Activated B cell treated with CpG ODN at 0.5 μM for 24 hours (primary cell): ENCODE data around the gene CADM2. TPM values are rescaled to one million over a fixed set of nuclear protein-coding genes. Genes with fewer than 3 reads are reported as not detected.

Experiments used
- ATAC-seq: fragments of 200-7000 bp; cut with Tn5 transposase; one replicate; pipeline ENCODE4 v1.10.0; 2021; ENCODE audit warnings: low read depth, mild to moderate bottlenecking, moderate library complexity
- CTCF ChIA-PET: fragments of 350-600 bp; sonication (Branson Sonifier 250); formaldehyde crosslinking; loops from one replicate; lab custom pipeline; 2021; ENCODE audit warnings: antibody characterized with exemption; lab: Charles Lee
- POLR2A ChIA-PET: fragments of 350-600 bp; sonication (Branson Sonifier 250); formaldehyde crosslinking; loops from one replicate; lab custom pipeline; 2021; ENCODE audit warnings: antibody characterized with exemption; lab: Charles Lee
- DNase-seq: peaks from one replicate; pipeline ENCODE4 v3.0.0; 2022
- H3K27ac Mint-ChIP-seq: one replicate; pipeline ENCODE4 v1.8.0; 2020; ENCODE audit warnings: mixed read lengths
- H3K27me3 Mint-ChIP-seq: one replicate; pipeline ENCODE4 v1.8.0; 2021; ENCODE audit warnings: mixed read lengths
- H3K36me3 Mint-ChIP-seq: one replicate; pipeline ENCODE4 v1.8.0; 2021; ENCODE audit warnings: low read depth, mixed read lengths
- H3K4me1 Mint-ChIP-seq: one replicate; pipeline ENCODE4 v1.8.0; 2021; ENCODE audit warnings: mixed read lengths
- H3K4me3 Mint-ChIP-seq: one replicate; pipeline ENCODE4 v1.8.0; 2020; ENCODE audit warnings: mild to moderate bottlenecking, mixed read lengths
- H3K9me3 Mint-ChIP-seq: one replicate; pipeline ENCODE4 v1.8.0; 2020; ENCODE audit warnings: mixed read lengths
- intact Hi-C: fragments of 100-400 bp; cut with micrococcal nuclease; formaldehyde crosslinking; loops from one replicate; pipeline ENCODE4 v1.15.1; 2024
- total RNA-seq: library from RNA; stranded (reverse); gene quantifications from 2 replicates; pipeline ENCODE4 v1.2.3, GENCODE V29; 2022
- TF ChIP-seq, protein P1 (sequence below): fragments of 200-600 bp; IDR thresholded peaks from one replicate; pipeline ENCODE4 v1.8.0; 2022; ENCODE audit warnings: antibody characterized with exemption, mild to moderate bottlenecking

Gene CADM2
- total RNA-seq, 1 donor from 2014 or later, result not detected

DNA sequence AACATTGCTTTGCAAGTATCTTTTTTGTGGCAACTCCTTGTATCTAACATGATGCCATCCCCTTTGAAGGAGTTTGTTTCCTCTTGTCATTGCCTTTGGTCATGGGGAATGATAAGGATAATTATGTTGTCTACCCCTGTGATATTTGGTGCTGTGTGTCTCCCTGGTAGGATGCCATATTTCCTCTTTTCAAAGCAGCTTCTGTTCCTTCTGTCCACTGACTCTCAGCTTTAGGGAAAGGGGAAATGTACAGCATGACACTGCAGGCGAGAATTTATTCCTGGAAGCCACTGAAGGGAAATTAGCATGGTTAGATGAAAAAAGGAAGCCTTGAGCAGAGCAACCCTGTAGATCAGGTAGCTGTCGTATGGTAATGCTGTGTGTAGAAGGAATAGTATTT is 576.7 kb downstream of the CADM2 start:
- DNase-seq (no peak), ATAC-seq (no peak)
- H3K4me1 Mint-ChIP-seq, result no peaks in the 10 kb centered on the region
- H3K27me3 Mint-ChIP-seq, result no peaks in the 10 kb centered on the region
- TF ChIP-seq, protein P1, sequence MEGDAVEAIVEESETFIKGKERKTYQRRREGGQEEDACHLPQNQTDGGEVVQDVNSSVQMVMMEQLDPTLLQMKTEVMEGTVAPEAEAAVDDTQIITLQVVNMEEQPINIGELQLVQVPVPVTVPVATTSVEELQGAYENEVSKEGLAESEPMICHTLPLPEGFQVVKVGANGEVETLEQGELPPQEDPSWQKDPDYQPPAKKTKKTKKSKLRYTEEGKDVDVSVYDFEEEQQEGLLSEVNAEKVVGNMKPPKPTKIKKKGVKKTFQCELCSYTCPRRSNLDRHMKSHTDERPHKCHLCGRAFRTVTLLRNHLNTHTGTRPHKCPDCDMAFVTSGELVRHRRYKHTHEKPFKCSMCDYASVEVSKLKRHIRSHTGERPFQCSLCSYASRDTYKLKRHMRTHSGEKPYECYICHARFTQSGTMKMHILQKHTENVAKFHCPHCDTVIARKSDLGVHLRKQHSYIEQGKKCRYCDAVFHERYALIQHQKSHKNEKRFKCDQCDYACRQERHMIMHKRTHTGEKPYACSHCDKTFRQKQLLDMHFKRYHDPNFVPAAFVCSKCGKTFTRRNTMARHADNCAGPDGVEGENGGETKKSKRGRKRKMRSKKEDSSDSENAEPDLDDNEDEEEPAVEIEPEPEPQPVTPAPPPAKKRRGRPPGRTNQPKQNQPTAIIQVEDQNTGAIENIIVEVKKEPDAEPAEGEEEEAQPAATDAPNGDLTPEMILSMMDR, result no peak
- intact Hi-C loops, result no loop called here
- H3K27ac Mint-ChIP-seq, result no peak overlapping the region
- POLR2A ChIA-PET, result no interaction called here
- CTCF ChIA-PET, result no interaction called here
- no peaks in the 10 kb centered on the region for H3K36me3 Mint-ChIP-seq
- no peak overlapping the region for H3K4me3 Mint-ChIP-seq
- H3K9me3 Mint-ChIP-seq, result no peaks in the 10 kb centered on the region

GRCh38 chr3:85539232-85539631 is 580.4 kb downstream of the CADM2 start:
- ChIA-PET CTCF (no interaction called here), POLR2A (no interaction called here)
- no peaks in the 10 kb centered on the region for H3K36me3 Mint-ChIP-seq

GRCh38 chr3:85554153-85554552 is 595.4 kb downstream of the CADM2 start:
- ChIA-PET CTCF (no interaction called here), POLR2A (no interaction called here)
- Mint-ChIP-seq H3K27ac (no peak overlapping the region), H3K36me3 (no peaks in the 10 kb centered on the region), H3K4me3 (no peak overlapping the region), H3K9me3 (no peaks in the 10 kb centered on the region), H3K27me3 (no peaks in the 10 kb centered on the region), H3K4me1 (no peaks in the 10 kb centered on the region)
- no peak for ATAC-seq
- TF ChIP-seq, protein P1, result no peak
- DNase-seq, result no peak
- intact Hi-C loops, result no loop called here

More at GRCh38 chr3:85539232-85539631, 580.4 kb downstream of the CADM2 start:
- H3K27me3 Mint-ChIP-seq, result no peaks in the 10 kb centered on the region
- intact Hi-C loops, result no loop called here
- no peaks in the 10 kb centered on the region for H3K9me3 Mint-ChIP-seq
- no peak for ATAC-seq
- H3K4me1 Mint-ChIP-seq, result no peaks in the 10 kb centered on the region
- no peak overlapping the region for H3K27ac Mint-ChIP-seq
- no peak overlapping the region for H3K4me3 Mint-ChIP-seq
- TF ChIP-seq, protein P1, result no peak
- no peak for DNase-seq

- POLR2A ChIA-PET, result no interaction called here
- Mint-ChIP-seq H3K36me3 (no peaks in the 10 kb centered on the region), H3K4me3 (no peak overlapping the region), H3K9me3 (no peaks in the 10 kb centered on the region), H3K4me1 (no peaks in the 10 kb centered on the region), H3K27me3 (no peaks in the 10 kb centered on the region), H3K27ac (no peak overlapping the region)
- CTCF ChIA-PET, result interaction anchor here (1.0 kb wide), 1 partner anchor 12 kb away, joined by 3 read pairs; no protein-coding TSS in a partner anchor
- intact Hi-C loops, result no loop called here
- ATAC-seq, result no peak
- TF ChIP-seq, protein P1, result no peak
- DNase-seq, result no peak
Measured at GRCh38 chr3:85560088-85560785, 601.4 kb downstream of the CADM2 start.

- ATAC-seq (no peak), DNase-seq (no peak)
- Mint-ChIP-seq H3K4me1 (peaks cover 2% of the 10 kb centered on the region), H3K9me3 (no peaks in the 10 kb centered on the region), H3K36me3 (no peaks in the 10 kb centered on the region), H3K27me3 (no peaks in the 10 kb centered on the region), H3K27ac (no peak overlapping the region), H3K4me3 (no peak overlapping the region)
- intact Hi-C loops, result no loop called here
- TF ChIP-seq, protein P1, result no peak
- POLR2A ChIA-PET, result no interaction called here
- CTCF ChIA-PET, result no interaction called here
Measured at GRCh38 chr3:85567071-85567676, 608.4 kb downstream of the CADM2 start.
